Measurements from ENCODE around the gene STAMBP. TPM values are rescaled to one million over a fixed set of nuclear protein-coding genes. Genes with fewer than 3 reads are reported as not detected.
"Not testable (repeated sequence)": the region's sequence is repeated elsewhere in the genome, so short reads cannot be mapped to it uniquely, and the experiment has no call there.

The STAMBP gene
- polyA plus RNA-seq, 1 donor from 2014 or later, result 69.1 TPM

DNA sequence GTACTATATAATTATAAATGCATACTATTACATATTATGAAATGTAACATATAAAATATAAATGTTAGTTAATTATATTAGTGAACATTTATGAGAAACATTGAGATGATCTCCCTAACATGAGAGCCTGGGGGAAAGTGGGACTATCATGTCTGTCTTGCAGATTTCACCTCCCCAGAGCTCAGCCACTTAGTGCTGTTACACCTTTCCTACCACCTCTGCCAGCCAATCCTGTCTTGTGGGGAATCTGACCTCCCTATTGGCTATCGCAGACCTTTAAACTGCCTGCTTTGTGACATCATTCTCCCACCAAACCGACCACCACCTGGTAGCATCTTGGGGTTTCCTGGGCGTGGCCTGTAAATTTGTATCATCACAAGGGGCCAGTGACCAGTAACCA is 44.9 kb upstream of the STAMBP start, which contains the start of gene C2orf78:
Gene C2orf78 (plus strand): TSS at position 301 of the 400 bp plus-strand sequence. CDS start 127 bp downstream, outside the sequence.
- not testable (repeated sequence) for H2AFZ ChIP-seq (ENCODE audit: low read depth, low read length); H3K36me3 ChIP-seq (ENCODE audit: insufficient read depth, low read length); H4K20me1 ChIP-seq (ENCODE audit: insufficient read depth); H3K9me2 ChIP-seq (ENCODE audit: insufficient read depth, low read length); H3K4me2 ChIP-seq (ENCODE audit: low read length); H3K27me3 ChIP-seq (ENCODE audit: insufficient read depth, low read depth, low read length); H3K27ac ChIP-seq (ENCODE audit: low read length); H3K4me3 ChIP-seq (ENCODE audit: low read length); H3K9me3 ChIP-seq (ENCODE audit: low read length); H3F3A ChIP-seq (ENCODE audit: insufficient read depth, low read length, poor library complexity, severe bottlenecking); H3K9ac ChIP-seq (ENCODE audit: low read length)
- H3K79me2 ChIP-seq (replicated peaks; ENCODE audit: insufficient read depth, low read length), result peaks cover 10% of the 10 kb centered on the region

DNA sequence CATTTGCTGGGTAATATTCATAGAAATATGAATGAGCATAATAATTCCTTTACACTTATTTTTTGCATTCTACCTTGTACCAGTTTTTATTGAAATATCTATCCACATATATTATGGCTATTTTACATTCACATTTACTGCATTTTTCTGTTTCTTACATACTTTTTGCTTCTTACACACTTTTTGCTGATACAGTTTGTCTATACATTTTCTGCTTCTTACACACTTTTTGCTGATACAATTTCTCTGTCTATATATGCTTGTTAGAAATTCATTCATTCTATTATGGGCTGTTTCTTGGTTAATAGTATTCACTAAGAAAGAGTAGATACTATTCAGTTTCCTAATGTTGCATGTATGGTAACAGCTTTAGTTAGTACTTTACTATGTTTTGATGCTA is 16.9 kb upstream of the STAMBP start:
- Histone ChIP-seq H3K79me2 (replicated peaks; ENCODE audit: insufficient read depth, low read length) (no peaks in the 10 kb centered on the region), H3K9me2 (ENCODE audit: insufficient read depth, low read length) (no peaks in the 10 kb centered on the region), H3K4me3 (ENCODE audit: low read length) (no peak overlapping the region), H3K27ac (ENCODE audit: low read length) (no peak overlapping the region), H3K9me3 (ENCODE audit: low read length) (no peaks in the 10 kb centered on the region), H4K20me1 (ENCODE audit: insufficient read depth) (no peaks in the 10 kb centered on the region), H3K4me2 (ENCODE audit: low read length) (no peak overlapping the region), H3F3A (ENCODE audit: insufficient read depth, low read length, poor library complexity, severe bottlenecking) (no peaks in the 10 kb centered on the region), H3K9ac (ENCODE audit: low read length) (no peak overlapping the region), H3K36me3 (ENCODE audit: insufficient read depth, low read length) (no peaks in the 10 kb centered on the region), H2AFZ (ENCODE audit: low read depth, low read length) (no peak overlapping the region), H3K27me3 (ENCODE audit: insufficient read depth, low read depth, low read length) (peaks cover 5% of the 10 kb centered on the region)
- TF ChIP-seq TAF1 (IDR thresholded peaks at IDR 0.05; ENCODE audit: low read depth) (no peak), EP300 (conservative IDR thresholded peaks at IDR 0.05; ENCODE audit: poor library complexity, severe bottlenecking) (no peak), EZH2 (IDR thresholded peaks at IDR 0.05; ENCODE audit: borderline replicate concordance, insufficient read depth, low read length, poor library complexity, severe bottlenecking) (no peak)

DNA sequence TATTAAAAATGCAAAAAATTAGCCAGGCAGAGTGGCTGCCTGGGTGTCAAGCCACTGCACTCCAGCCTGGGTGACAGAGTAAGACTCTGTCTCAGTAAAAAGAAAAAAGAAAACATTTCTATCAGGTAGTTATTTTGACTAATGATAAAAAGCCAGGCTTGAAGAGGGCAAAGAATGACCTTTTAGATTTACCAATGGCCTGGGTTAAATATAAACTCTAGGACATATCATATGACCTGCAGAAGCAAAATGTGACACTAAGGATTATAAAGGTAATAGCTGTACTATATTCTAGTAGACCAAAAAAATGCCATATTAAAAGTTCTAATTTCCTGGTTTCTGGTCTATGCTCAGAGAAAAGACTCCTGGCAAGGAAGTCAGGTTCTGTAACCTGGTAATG is 16.1 kb upstream of the STAMBP start:
- H3K36me3 ChIP-seq (ENCODE audit: insufficient read depth, low read length), result no peaks in the 10 kb centered on the region
- no peak for TF ChIP-seq POLR2AphosphoS5 (IDR thresholded peaks at IDR 0.05)
- TF ChIP-seq, protein P1, sequence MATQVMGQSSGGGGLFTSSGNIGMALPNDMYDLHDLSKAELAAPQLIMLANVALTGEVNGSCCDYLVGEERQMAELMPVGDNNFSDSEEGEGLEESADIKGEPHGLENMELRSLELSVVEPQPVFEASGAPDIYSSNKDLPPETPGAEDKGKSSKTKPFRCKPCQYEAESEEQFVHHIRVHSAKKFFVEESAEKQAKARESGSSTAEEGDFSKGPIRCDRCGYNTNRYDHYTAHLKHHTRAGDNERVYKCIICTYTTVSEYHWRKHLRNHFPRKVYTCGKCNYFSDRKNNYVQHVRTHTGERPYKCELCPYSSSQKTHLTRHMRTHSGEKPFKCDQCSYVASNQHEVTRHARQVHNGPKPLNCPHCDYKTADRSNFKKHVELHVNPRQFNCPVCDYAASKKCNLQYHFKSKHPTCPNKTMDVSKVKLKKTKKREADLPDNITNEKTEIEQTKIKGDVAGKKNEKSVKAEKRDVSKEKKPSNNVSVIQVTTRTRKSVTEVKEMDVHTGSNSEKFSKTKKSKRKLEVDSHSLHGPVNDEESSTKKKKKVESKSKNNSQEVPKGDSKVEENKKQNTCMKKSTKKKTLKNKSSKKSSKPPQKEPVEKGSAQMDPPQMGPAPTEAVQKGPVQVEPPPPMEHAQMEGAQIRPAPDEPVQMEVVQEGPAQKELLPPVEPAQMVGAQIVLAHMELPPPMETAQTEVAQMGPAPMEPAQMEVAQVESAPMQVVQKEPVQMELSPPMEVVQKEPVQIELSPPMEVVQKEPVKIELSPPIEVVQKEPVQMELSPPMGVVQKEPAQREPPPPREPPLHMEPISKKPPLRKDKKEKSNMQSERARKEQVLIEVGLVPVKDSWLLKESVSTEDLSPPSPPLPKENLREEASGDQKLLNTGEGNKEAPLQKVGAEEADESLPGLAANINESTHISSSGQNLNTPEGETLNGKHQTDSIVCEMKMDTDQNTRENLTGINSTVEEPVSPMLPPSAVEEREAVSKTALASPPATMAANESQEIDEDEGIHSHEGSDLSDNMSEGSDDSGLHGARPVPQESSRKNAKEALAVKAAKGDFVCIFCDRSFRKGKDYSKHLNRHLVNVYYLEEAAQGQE (IDR thresholded peaks at IDR 0.05; ENCODE audit: borderline replicate concordance), result no peak
- no peak for TF ChIP-seq EP300 (conservative IDR thresholded peaks at IDR 0.05; ENCODE audit: poor library complexity, severe bottlenecking)
- no peak for TF ChIP-seq TAF1 (IDR thresholded peaks at IDR 0.05; ENCODE audit: low read depth)
- no peak for TF ChIP-seq EZH2 (IDR thresholded peaks at IDR 0.05; ENCODE audit: borderline replicate concordance, insufficient read depth, low read length, poor library complexity, severe bottlenecking)
- no peak for TF ChIP-seq MXI1 (conservative IDR thresholded peaks at IDR 0.05; ENCODE audit: poor library complexity, severe bottlenecking)
- no peak for TF ChIP-seq RAD21 (conservative IDR thresholded peaks at IDR 0.05)
- TF ChIP-seq, protein P2, sequence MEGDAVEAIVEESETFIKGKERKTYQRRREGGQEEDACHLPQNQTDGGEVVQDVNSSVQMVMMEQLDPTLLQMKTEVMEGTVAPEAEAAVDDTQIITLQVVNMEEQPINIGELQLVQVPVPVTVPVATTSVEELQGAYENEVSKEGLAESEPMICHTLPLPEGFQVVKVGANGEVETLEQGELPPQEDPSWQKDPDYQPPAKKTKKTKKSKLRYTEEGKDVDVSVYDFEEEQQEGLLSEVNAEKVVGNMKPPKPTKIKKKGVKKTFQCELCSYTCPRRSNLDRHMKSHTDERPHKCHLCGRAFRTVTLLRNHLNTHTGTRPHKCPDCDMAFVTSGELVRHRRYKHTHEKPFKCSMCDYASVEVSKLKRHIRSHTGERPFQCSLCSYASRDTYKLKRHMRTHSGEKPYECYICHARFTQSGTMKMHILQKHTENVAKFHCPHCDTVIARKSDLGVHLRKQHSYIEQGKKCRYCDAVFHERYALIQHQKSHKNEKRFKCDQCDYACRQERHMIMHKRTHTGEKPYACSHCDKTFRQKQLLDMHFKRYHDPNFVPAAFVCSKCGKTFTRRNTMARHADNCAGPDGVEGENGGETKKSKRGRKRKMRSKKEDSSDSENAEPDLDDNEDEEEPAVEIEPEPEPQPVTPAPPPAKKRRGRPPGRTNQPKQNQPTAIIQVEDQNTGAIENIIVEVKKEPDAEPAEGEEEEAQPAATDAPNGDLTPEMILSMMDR (IDR thresholded peaks at IDR 0.05; ENCODE audit: poor library complexity, severe bottlenecking), result no peak
- no peak for TF ChIP-seq SMC3 (conservative IDR thresholded peaks at IDR 0.05; ENCODE audit: poor library complexity)
- peaks cover 5% of the 10 kb centered on the region for H3K27me3 ChIP-seq (ENCODE audit: insufficient read depth, low read depth, low read length)
- no peak overlapping the region for H3K9ac ChIP-seq (ENCODE audit: low read length)
- no peak overlapping the region for H3K27ac ChIP-seq (ENCODE audit: low read length)
- no peaks in the 10 kb centered on the region for H3F3A ChIP-seq (ENCODE audit: insufficient read depth, low read length, poor library complexity, severe bottlenecking)
- H4K20me1 ChIP-seq (ENCODE audit: insufficient read depth), result no peaks in the 10 kb centered on the region
- no peak overlapping the region for H2AFZ ChIP-seq (ENCODE audit: low read depth, low read length)
- no peak overlapping the region for H3K4me3 ChIP-seq (ENCODE audit: low read length)
- H3K4me2 ChIP-seq (ENCODE audit: low read length), result no peak overlapping the region
- no peaks in the 10 kb centered on the region for H3K9me3 ChIP-seq (ENCODE audit: low read length)
- no peaks in the 10 kb centered on the region for H3K79me2 ChIP-seq (replicated peaks; ENCODE audit: insufficient read depth, low read length)
- H3K9me2 ChIP-seq (ENCODE audit: insufficient read depth, low read length), result no peaks in the 10 kb centered on the region
